Memory B cell (primary cell): Measurements from ENCODE around the gene CDH4.

Experiments
- ATAC-seq: fragments of 150-1000 bp; cut with Tn5 transposase; 2 replicates; pipeline ENCODE4 v1.10.0; 2021; ENCODE audit warnings: low read depth, mild to moderate bottlenecking, moderate library complexity
- DNase-seq, 2 donors: peaks; one replicate each; pipeline ENCODE4 v3.0.0; 2022; ENCODE audit warnings: low spot score in 2 of 2
- H3K27ac Mint-ChIP-seq: one replicate; pipeline ENCODE4 v1.8.0; 2022; ENCODE audit warnings: mild to moderate bottlenecking, moderate library complexity, mixed read lengths
- H3K27me3 Mint-ChIP-seq: one replicate; pipeline ENCODE4 v1.8.0; 2022; ENCODE audit warnings: mixed read lengths
- H3K36me3 Mint-ChIP-seq: one replicate; pipeline ENCODE4 v1.8.0; 2022; ENCODE audit warnings: mild to moderate bottlenecking, mixed read lengths
- H3K4me1 Mint-ChIP-seq: one replicate; pipeline ENCODE4 v1.8.0; 2022; ENCODE audit warnings: mixed read lengths
- H3K4me3 Mint-ChIP-seq: one replicate; pipeline ENCODE4 v1.8.0; 2022; ENCODE audit warnings: mild to moderate bottlenecking, moderate library complexity, mixed read lengths
- H3K9me3 Mint-ChIP-seq: one replicate; pipeline ENCODE4 v1.8.0; 2022; ENCODE audit warnings: mixed read lengths

The CDH4 gene

GRCh38 chr20:61986762-61987321 lies 734.8 kb downstream of the CDH4 start:
- no peaks in the 10 kb centered on the region for H3K27me3 Mint-ChIP-seq
- no peak for ATAC-seq
- no peak overlapping the region for H3K27ac Mint-ChIP-seq
- peaks cover 51% of the 10 kb centered on the region for H3K36me3 Mint-ChIP-seq
- peaks cover 13% of the 10 kb centered on the region for H3K4me1 Mint-ChIP-seq
- H3K4me3 Mint-ChIP-seq = no peak overlapping the region
- DNase-seq = no peak
- H3K9me3 Mint-ChIP-seq = peaks cover 10% of the 10 kb centered on the region

DNA sequence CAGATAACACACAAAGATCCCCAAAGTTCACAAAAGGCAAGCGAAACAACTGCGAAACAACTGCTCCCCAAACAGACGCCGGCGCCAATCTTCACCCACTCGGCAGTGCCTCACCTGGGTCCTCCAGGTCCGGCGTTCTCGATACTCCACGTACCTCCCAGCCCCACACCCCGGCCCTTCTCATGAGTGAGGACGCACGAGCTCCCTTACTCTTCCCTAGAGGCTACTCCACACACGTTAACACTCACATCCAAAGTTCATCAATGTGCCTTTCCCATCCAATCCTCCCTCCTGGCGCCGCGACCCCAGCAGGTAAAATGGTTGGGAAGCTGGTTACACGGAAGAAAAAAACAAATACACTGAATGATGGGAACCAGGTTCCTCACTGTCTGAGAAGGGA lies 736.6 kb downstream of the CDH4 start:
- H3K27ac Mint-ChIP-seq = no peak overlapping the region
- H3K36me3 Mint-ChIP-seq = peaks cover 62% of the 10 kb centered on the region
- peaks cover 10% of the 10 kb centered on the region for H3K9me3 Mint-ChIP-seq
- H3K4me3 Mint-ChIP-seq = no peak overlapping the region
- peaks cover 10% of the 10 kb centered on the region for H3K4me1 Mint-ChIP-seq
- H3K27me3 Mint-ChIP-seq = no peaks in the 10 kb centered on the region
- ATAC-seq = no peak
- DNase-seq = no peak

DNA sequence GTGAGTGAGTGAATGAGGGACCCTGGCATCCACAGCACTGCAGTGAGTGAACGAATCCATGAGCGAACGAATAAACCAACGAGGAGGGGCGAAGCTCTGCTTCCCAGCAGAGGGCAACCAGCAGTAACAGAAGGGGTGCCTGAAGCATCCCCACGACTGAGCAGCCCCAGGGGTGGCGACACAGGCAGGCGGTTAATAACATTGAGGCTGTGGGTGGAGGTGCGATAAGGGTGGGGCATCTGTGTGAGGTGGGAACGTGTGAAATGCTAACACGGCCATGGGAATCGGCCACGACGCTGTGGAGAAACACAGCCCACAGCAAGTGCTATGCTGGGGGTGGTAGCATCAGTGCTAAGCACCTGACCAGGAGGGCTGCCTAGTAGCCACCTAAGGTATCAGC lies 737.7 kb downstream of the CDH4 start:
- ATAC-seq (no peak), DNase-seq (no peak)
- no peak overlapping the region for H3K27ac Mint-ChIP-seq
- no peaks in the 10 kb centered on the region for H3K27me3 Mint-ChIP-seq
- H3K9me3 Mint-ChIP-seq = peaks cover 10% of the 10 kb centered on the region
- H3K4me3 Mint-ChIP-seq = no peak overlapping the region
- peaks cover 62% of the 10 kb centered on the region for H3K36me3 Mint-ChIP-seq
- peaks cover 5% of the 10 kb centered on the region for H3K4me1 Mint-ChIP-seq
